Measurements from ENCODE around the gene SPATA9. TPM values are rescaled to one million over a fixed set of nuclear protein-coding genes. Genes with fewer than 3 reads are reported as not detected.
"Not testable (repeated sequence)": the region's sequence is repeated elsewhere in the genome, so short reads cannot be mapped to it uniquely, and the experiment has no call there.

The SPATA9 gene
- total RNA-seq, 1 donor from 2014 or later: 2.3 TPM

DNA sequence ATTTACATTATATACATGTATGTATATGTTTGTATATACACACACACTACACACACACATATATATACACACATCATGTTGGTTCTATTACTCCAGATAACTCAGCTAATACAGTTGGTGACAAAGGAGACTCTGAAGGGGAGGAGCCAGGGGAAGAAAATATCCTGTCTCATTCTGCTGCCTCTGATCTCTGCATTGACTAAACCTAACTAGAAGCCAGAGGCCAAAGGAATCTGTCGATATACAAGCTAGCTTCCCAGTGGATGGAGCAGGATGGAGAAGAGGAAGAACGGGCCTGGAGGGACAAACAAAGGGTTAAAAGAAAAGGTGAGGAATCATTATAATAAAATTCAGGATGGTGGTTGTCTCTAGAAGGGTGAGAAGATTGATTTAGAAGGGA is 34.6 kb upstream of the SPATA9 start:
- no peak for DNase-seq

DNA sequence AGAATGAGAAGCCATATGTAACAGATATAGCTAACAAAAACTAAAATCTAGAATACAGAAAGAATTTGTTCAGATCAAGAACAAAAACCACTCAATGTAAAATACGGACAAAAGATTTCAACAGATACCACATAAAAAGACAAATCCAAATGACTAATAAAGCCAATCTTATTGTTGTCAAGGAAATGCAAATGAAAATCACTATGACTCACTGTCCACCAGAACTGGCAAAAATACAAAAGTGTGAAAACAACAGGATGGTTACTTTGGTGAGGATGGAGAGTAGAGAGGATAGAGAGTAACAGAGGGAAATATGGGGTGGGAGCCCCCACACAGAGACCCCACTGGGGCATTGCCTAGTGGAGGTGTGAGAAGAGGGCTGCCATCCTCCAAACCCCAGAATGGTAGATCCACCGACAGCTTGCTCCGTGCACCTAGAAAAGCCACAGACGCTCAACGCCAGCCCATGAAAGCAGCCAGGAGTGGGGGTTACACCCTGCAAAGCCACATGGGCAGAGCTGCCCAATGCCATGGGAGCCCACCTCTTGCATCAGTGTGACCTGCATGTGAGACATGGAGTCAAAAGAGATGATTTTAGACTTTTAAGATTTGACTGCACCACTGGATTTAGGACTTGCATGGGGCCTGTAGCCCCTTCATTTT is 33.1 kb upstream of the SPATA9 start:
- no peak for DNase-seq

DNA sequence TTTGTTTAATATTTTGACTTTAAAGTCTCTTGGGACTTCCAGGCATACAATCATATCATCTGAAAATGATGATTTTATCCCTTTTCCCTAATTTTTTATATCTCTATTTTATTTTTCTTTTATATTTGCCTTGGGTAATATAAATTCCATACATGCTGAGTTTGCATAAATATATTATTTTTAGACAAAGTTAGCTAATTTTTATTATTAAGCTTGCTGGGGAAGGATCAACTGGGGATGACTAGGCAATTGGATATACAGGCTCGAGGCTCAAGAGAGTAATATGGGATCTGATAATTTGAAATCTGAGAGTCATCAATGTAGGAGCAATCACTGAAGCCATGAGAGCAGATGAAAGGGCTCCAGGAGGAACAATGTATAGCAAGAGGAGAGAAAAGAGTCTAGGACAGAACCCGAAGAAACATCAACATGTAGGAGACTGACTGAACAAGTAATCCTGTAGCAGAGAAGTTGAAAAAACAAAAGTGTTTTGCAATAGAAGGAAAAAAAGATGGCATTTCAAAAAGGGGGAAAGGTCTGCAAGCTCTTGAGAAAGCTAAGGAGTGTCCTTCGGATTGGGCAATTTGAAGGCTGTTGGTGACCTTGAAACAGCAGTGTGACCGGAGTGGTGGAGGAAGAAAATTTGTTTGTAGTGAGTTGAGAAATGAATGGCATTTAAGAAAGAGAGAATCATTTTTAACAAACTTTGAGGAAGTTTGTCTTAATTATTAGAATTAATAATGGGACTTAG is 31.3 kb upstream of the SPATA9 start:
- DNase-seq: no peak

DNA sequence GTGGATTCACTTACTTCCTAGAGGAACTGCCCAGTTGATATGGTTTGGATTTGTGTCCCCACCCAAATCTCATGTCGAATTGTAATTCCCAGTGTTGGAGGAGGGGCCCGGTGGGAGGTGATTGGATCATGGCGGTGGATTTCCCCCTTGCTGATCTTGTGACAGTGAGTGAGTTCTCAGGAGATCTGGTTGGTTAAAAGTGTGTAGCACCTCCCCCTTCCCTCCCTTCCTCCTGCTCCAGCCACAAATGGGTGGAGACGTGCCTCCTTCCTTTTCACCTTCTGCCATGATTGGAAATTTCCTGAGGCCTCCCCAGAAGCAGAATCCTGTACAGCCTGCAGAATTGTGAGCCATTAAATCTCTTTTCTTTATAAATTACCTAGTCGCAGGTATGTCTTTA is 30.5 kb upstream of the SPATA9 start:
- DNase-seq: not testable (repeated sequence)

DNA sequence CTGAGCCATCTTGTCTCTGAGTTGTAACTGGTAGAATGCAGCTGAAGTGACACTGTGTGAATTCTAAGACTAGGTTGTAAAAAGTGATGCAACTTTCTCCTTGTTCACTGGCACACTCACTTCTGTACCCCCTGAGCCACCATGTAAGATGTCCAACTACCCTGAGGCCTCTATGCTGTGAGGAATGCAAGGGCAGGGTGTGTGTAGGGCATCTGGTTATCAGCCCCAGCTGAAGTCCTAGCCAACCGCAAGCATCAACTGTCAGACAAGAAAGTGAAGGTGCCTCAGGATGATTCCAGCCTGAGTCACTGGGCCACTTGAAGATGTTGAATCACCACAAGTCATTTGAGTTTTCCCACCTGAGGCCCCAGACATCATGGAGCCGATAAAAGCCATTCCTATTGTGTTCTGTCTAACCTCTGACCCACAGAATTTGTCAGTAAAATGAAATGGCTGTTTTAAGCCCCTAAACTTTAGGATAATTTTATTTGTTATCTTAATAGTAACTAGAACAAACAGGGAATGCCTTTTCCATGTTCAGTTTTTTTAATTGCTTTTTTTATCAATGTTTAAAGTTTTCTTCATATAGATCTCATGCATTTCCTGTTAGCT is 29.7 kb upstream of the SPATA9 start:
- no peak for DNase-seq

DNA sequence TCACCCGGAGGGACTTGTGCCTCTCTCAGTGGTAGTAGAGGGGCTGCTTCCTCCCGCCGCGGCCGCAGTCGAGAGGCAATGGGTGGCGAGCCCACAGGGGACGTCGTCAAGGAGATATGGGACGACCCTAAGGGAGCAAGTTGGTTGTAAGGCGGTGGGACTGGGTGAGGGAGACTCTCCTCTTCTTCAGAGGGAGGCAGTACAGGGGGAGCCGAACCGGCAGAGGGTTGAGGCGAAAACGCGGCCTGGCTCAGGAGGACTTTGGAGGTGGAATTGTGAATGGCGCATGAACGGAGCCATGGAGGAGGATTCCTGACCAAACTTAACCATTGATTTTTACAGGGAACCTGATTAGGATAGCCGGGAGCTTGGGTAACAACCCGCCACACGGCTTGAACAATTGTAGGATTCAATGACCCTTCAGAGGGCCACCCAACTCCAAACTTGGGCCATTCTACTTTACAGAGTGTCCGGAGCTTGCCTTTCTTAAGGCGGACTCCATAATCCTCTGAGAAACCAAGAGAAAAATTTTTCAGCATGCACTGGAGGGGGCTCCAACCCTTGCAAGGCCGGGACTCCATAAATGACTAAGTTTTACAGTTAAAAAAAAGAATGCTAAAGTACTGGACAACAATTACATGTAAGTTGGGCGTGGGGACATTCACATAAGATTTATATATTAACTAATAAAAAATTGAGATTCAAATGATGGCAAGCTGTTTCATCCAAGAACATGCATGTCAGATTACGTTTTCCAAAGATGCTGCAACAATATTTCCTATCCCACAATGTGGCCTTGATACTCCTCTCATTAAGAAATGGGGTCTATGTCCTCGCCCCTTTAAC is 28.9 kb upstream of the SPATA9 start:
- DNase-seq: no peak

DNA sequence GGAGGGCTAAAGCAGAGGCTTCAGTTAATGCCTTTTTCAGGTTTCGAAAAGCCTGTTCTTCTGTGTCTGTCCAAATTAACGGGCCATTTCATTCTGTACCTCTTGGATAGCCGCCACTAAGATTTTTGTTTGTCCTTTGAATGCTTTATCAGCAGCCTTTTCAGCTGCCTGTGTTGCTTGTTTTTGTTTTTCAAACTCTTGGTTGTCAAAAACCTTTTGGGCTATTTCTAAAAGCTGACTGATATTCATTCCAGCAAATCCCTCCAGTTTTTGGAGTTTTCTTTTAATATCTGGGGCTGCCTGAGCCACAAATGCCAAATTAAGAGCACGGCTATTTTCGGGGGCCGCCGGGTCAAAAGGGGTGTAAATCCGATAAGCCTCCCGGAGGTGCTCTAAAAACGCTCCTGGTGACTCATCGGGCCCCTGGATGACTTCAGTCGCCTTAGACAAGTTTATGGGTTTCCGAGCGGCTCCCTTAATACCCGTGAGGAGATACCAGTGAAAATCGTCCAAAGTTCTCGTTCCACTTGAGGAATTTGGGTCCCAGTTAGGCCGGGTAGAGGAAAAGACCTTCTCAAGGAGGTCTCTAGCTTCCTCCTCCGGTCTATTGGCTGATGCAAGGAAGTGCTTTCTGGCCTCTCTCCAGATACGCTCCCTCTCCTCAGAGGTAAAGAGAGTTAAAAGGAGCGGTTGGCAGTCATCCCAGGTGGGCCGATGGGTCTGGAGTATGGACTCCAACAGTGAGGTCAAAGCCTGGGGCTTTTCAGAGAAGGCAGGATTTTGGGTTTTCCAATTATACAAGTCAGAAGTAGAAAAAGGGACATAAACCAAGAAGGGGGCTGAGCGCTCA is 28.1 kb upstream of the SPATA9 start:
- not testable (repeated sequence) for DNase-seq

DNA sequence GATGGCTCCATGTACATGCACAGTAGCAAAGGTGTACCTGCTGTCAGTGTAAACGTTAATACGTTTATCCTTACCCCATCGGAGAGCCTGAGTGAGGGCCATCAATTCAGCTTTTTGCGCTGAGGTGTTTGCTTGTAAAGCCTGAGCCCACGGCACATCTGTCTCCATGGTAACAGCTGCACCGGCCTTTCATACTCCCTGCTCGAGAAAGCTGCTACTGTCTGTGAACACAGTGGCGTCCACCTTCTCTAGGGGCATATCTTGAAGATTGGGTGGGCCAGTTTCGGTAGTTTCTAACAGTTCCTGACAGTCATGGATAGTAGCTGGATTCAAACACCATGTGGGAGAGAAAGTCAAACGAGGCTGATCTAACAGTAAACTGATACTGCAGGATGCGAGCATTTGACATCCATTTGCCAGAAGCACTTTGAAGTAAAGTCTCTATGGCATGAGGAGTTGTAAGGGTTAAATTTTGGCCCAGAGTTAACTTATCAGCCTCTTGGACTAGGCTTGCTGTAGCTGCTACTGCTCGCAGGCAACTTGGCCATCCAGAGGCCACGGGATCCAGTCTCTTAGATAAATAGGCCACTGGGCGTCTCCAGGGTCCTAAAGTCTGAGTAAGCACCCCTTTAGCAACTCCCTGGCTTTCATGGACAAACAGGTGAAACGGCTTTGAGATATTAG is 27.3 kb upstream of the SPATA9 start:
- no peak for DNase-seq

DNA sequence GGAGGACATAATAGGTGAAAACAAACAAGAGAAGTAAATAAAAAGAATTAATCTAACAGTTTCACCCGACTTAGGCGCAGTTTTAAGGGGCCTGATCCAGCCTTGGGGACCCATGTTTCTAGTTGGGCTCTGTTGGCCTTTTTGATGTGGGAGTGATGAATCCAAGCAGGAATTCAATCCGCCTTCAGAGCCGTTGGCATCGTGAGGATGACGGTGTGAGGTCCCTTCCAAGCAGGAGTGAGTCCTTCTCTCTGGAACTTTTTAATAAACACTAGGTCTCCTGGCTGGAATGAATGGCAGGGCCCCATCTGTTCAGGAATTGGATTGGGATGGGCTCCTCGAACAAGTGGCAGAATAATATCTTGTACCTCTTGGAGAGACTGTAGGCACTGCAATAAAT is 26.1 kb upstream of the SPATA9 start:
- no peak for DNase-seq

DNA sequence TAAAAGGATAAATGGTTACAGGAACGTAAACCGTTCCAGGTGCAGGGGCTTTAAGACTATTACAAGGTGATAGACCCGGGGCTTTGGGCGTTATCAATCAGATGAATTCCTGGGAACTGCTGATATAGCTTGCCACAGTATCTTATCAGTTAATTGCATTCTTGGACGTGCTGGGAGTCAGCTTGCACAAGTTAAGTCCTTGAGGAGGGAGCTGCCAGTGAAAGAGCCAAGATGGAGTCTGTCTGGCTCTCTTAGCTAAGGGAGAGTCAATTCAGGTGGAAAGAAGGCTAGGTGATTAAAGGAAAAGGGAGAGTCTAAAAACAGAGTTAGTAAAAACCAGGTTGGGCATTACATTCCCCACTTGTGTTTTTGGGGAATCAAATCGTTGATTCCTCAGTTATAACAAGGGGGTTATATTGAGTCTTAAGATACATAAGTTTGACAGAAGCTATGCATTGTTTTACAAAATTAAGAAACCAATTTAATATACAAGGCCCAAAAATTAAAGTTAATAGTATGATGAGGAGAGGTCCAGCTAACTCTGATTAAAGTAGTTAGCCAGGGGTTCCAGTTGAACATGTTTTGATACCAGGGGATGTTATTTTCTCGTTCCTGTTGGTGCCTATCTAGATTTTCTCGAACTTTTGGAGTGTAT is 24.9 kb upstream of the SPATA9 start:
- not testable (repeated sequence) for DNase-seq

DNA sequence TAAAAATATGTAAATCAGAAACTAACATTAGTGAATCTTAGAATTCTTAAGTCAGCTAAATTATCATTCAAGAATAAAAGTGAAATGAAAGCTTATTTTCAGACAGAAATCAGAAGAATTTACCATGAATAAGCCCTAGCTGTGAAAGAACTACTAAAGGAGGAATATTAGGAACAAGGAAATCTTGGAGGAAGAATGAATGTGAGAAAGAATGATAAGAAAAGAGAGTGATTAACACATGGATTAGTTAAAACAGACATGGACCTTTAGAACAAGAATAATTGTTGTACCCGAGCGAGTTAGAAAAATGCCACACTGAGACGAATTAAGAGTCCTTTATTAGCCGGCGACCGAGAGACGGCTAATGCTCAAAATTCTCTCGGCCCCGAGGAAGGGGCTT is 24.3 kb upstream of the SPATA9 start:
- no peak for DNase-seq

DNA sequence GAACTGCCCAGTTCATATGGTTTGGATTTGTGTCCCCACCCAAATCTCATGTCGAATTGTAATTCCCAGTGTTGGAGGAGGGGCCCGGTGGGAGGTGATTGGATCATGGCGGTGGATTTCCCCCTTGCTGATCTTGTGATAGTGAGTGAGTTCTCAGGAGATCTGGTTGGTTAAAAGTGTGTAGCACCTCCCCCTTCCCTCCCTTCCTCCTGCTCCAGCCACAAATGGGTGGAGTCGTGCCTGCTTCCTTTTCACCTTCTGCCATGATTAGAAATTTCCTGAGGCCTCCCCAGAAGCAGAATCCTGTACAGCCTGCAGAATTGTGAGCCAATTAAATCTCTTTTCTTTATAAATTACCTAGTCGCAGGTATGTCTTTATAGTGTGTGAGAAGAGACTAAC is 23.4 kb upstream of the SPATA9 start:
- DNase-seq: not testable (repeated sequence)

DNA sequence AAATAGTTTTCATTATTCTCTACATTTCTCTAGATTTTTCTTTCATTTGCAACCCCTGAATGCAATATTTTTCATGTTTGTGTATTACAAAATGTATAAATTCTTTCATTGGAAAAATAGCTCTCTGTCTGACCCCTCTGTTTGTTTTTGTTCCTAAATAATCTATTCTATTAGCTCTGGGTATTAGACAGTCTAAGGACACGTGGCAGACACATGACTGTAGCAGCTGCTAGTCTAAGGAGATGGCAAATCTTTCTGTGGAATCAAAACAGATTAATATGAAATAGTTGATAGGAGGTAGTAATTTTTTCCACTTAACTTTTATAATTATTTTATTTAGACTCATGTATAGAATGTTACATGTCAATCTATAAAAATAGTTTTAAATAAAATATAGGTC is 21.4 kb upstream of the SPATA9 start:
- DNase-seq: no peak

DNA sequence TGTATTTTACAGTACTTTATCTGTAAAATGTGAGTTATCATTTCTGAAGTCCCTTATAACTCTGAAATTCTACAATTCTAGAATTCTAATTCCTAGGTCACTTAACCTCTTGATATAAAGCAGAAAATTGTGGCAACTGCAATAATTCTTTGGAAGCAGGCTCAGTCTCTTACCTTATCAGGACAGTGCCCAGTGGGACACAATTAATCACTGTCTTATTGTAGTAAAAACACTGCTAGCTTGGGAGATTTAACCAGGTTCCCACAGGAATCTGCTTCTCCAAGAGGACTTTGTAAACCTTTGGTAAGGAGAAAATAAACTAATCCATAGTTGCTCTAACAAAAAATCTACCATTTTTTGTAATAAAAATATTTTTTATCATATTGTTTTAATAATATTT is 18.3 kb upstream of the SPATA9 start:
- DNase-seq: no peak

DNA sequence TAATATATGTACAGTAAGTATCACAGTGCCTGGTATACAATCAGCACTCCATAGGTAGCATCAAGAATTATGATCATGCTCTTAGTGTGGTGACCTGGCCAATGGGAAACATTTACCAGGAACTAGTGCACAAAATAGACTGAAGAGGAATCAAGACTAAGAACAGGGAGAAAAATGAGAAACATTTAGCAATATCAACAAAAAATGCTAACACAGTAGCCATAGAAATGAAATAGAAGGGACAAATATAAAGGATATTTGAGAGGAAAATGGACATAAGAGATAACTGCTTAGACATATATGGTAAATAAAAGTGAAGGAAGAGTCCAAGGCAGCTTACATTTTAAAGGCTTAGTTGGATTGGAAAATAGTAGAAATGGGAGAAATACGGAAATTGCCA is 16.5 kb upstream of the SPATA9 start:
- DNase-seq: no peak

DNA sequence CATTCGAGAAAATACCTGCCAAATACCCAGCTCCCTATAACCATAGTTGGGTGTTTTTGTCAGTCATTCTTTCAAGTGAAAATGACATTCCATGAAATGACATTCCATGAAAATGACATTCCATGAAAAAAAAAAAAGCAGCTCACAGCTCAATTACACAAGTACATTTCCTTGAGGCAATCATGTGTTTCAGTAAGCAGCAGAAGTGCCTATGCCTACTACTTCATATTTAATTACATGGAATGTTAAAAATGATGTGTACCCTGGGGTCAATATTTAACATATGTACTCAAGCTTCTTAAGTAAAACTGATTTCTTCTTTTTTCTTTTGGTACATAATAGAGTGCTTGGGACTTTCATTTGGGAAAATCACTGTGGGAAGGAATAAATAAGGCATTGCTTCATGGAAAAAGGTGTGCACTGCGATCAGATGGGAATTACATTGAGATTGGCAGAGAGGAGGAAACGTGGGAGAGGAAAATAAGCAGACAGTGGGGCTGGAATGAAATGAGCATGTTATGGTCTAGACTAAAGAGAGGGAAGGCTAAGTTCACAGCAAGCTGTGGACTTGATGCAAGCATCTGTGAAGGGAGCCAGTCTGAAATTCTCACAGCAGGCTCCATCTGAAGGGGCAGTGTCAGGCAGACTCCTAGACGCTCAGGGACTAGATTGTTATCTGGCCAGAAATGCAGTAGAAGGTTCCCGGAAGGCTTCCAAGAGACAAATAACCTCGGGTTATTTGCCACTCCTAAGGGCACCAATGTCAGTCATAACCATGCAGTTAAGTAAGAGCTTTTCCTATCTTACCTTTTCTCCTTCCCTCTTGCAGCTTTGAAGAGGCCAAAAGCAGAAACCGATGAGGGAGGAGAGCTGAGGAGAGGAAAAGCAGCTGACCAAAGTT is 15.2 kb upstream of the SPATA9 start:
- no peak for DNase-seq

DNA sequence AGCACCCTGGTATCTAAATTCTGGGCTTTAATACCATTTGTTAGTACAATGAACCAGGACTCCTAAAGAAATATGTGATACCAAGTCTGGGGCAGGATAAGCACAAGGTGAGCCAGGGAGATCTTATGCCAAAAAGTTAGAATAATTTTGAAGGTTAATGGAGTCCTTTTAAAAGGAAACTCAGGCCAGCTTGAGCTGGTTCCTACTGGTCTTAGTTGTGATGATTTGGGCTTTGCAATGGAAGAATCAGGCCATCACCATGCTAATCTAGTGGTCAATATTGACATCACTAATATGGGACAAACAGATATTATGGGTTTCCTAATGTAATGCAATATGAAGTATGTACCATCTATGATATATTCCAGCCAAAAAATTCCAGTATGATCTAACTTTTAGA is 7.5 kb upstream of the SPATA9 start:
- no peak for DNase-seq

DNA sequence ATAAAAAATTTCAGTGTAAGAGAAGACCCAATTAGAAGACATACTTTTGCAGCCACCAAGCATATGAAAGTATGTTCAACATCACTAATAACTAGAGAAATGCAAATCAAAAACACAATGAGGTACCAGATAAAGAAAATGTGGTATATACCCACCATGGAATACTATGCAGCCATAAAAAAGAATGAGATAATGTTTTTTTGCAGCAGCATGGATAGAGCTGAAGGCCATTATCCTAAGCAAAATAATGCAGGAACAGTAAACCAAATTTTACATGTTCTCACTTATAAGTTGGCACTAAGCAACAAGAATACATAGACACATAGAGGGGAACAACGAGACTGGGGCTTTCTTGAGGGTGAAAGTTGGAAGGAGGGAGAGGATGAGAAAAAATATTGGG is 6.9 kb upstream of the SPATA9 start:
- DNase-seq: no peak

DNA sequence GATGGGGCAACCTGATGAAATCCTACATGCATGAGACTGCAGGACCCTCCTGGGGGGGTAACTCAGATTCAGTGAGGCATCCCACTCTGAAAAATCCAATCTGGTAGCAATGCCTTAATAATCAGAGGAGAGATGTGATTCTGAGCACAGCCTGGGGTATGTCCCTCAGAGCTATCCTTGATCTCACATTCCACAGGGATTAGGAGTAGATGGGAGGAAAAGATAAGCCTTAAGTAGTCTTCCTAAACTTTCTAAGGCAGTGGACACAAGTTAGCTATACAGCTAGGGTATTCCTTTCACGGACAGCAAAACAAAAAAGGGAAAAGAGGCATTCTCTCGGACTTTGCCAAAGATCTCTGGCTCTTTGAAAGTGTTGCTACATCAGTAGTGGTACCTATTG is 3.9 kb upstream of the SPATA9 start:
- DNase-seq: no peak

DNA sequence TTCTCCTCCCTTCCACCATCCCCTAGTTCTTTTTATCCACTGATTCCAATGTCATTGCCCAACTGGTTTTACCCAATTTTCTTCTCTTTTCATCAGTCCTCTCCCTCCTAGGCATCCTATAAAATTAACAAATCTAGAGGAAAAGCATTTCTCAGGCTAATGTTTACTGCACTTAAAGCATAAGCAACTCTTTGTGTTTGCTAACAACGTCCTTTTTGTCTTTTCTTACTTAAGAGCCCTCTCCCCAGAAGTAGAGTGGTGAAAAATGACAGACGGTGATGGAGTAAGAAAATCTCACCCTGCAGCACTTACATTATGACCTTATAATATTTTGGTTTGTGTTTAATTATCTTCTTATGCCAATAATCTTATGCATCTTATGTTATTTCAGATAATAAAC is 1.6 kb upstream of the SPATA9 start:
- DNase-seq: no peak
